HG03066 (cell line): ENCODE results near the gene BEST2.
"Not testable (repeated sequence)": the region's sequence is repeated elsewhere in the genome, so short reads cannot be mapped to it uniquely, and the experiment has no call there.

ENCODE experiments used
- ATAC-seq: cut with Tn5 transposase; IDR thresholded peaks from one replicate; pipeline ENCODE4 v1.9.1; 2021; ENCODE audit warnings: low read depth; ENCODE audit not compliant: unreplicated experiment

The BEST2 gene

DNA sequence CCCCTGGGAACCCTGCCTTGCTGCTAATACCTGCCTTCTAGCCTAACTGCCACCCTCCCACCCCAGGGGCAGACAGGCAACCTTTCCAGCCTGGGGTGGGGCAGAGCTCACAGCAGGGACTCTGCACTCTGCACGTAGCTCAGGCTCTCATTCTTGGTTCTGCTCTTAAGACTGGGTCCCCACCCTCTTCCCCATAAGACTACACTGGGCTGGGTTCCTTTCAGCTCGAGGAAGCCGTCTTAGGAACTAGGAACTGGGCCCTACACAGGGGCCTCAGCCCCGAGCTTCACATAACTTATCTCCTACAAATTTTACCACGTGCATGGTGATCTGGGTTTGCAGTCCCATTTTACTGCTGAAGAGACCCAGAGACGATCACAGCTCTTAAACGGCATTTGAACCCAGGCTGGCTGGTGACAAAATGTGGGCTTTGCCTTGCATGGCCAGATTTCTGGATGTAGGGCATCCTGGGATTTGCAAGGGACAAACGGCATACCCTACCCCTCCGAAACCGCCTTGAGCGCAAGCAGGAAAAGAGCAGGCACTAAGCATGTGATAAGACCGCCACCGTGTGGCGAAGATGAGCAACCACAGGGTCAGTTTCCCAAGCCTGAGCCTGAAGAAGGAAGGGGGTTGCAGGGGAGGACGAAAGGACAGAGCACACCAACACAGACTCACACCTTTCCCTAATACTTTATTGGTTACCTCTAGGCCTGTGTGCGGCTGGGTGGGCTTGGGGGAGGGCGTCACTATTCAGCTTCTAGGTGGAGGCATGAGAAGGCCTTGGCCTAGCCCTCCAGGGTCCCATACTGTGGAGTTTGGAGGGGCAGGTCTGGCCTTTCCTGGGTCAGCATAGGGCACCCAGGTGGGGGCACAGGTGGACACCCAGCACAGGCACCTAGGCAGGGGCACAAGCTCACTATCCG, 44.8 kb downstream of the BEST2 start:
- no peak for ATAC-seq

DNA sequence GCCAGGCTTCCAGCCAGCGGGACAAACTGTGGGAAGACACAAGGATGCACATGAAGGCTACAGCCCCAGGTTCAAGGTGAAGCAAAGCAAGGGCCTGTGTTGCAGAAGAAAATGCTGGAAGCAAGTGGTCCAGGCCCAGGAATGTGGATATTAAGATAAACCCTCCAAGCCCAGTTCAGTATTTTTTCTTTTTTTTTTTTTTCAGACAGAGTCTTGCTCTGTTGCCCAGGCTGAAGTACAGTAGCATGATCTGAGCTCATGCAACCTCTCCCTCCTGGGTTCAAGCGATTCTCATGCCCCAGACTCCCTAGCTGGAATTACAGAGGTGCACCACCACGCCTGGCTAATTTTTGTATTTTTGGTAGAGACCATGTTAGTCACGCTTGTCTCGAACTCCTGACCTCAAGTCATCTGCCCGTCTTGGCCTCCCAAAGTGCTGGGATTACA, 45.6 kb downstream of the BEST2 start:
- ATAC-seq = no peak

DNA sequence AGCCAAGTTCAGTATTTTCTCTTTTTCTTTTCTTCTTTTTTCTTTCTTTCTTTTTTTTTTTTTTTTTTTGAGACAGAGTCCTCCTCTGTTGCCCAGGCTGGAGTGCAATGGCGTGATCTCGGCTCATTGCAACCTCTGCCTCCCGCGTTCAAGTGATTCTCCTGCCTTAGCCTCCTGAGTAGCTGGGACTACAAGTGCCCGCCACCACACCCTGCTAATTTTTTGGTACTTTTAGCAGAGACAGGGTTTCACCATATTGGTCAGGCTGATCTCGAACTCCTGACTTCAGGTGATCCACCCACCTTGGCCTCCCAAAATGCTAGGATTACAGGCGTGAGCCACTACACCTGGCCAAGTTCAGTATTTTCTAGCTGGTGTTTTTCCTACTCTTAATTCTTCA, 46.0 kb downstream of the BEST2 start:
- ATAC-seq = not testable (repeated sequence)

DNA sequence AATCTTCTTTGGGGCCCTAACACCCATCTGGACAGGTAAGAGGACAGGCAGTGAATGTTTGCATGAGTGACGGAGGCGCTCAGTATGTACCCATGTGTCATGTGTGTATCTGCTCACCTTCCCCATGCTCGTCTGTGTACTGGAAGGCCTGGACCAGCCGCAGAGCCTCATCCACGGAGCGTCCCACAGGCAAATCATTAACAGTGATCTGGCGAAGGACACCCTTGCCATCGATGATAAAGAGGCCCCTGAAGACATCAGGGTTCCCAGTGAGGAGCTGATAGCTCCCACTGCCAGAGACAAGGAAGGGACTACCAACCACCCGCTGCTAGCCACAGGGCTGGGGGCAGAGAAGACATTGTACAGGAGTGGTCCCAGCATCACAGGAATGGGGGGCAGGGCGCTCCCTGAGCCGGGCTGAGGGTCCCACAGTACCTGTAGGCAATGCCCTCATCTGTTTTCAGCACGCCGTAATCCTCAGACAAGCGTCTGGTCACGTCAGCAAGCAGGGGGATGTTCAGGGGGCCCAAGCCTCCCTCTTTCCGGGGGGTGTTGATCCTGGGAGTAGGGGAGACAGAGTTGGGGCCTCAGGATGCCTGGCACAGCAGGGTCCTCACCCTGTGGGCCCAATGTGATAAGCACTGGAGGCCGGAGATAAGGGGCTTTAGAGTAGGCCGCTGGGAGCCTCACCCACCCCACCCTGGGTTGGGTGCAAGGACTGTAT, 48.3 kb downstream of the BEST2 start:
- no peak for ATAC-seq

DNA sequence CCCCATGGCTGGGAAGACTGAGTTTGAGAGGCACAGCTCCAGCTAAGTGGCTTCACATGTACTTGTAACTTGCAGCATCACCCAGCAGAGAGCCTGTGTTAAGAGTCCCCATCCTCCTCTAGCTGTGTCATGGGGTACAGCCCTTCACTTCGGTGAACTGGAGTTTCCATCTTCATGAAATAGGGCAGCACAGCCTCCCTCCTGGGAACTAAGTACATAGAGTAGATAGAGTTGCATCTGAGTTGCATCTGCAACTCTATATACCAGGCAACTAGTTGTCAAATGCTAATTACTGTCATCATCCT, 48.8 kb downstream of the BEST2 start:
- no peak for ATAC-seq

DNA sequence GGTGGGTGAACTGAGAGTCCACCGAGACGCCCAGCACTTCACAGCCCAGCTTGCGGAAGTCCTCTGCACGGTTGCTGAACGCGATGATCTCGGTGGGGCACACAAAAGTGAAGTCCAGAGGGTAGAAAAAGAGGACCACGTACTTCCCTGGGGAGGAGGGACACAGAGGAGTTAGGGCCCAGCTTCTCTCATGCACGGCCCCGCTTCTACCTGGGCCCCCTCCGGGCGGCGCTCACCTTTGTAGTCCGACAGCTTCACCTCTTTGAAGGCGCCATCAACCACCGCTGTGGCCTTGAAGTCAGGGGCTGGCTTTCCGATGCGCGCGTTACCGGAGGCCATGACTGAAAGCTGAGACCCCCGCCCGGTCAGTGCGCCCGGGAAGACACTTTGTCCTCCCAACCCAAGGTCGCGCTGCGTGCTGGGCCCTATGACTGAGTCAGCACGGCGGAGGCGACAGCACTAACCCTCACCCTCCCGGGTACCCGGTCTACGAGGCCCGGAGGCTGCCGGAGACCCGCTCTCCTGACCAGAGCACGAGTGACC, 49.4 kb downstream of the BEST2 start:
- ATAC-seq = no peak

DNA sequence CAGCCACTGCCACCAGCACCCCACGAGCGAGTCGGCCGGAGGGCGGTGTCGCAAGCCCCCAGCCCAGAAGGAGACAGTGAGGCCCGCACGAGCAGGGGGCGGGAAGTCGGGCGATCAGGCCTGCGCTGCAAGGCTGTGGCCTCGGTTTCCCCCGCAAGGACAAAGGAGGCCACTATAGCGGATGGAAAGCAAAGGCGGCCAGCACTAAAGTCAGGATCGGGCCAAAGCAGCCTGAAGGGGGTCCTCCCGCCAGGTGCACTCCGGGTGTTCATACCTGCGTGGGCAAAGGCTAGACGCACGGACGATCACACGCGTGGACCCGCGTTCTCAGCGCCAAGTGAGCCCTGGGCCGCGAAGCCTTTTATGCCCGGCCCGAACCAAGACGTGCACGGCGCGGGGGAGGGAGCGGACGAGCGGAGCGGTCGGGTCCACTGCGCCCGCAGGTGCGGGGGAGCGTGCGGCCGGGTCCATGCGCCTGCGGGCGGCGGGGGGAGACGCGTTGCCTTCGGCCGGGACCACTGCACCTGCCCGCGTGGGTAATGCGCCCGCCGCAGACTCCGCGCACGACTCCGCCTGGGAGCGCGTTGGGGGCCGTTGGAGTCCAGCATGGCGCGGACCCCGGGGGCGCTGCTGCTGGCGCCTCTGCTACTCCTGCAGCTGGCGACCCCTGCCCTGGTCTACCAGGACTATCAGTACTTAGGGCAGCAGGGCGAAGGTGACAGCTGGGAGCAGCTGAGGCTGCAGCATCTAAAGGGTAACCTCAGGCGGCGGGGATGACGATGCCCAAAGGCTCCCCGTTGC, 50.1 kb downstream of the BEST2 start, which contains the start of the genes PRDX2 and THSD8:
TSS of gene PRDX2 (minus strand) at position 335 of the 801 bp plus-strand sequence. CDS start 539 bp downstream, outside the sequence.
TSS of gene THSD8 (plus strand) at position 604 of the 801 bp plus-strand sequence. CDS start at position 607, 3 bp downstream.
- ATAC-seq = no peak

DNA sequence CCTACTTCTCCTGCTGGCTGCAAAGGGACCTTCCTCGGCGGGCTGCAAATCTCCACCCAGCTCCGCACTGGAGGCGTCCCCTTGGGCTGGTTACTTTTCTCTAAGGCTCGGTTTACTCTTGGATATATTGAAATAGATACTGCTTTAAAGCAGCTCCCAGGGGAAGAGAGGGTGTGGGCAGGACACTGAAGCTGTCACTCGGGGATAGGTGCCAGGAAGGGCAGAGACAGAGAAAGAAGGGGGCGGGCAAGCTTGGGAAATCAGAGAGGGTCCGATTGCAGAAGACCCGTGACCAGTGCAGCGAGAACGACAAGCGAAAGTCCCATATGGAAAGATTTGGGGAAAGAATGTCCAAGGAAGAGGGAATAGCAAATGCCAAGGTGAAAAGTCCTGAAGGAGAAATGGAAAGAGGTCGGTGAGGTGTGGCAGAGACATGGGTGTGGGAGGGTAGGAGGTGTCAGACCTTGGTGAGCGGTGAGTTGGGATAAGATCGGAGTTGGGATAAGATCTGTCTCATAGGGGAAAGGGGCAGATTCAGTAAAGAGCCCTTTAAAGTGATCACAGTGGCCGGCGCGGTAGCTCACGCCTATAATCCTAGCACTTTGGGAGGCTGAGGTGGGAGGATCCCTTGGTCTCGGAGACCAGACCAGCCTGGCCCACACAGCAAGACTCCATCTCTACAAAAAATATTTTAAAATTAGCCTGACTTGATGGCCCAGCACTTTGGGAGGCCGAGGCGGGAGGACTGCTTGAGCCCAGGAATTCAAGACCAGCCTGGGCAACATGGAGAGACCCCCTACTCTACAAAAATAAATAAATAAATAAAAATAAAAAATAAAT, 50.9 kb downstream of the BEST2 start:
- ATAC-seq = no peak

DNA sequence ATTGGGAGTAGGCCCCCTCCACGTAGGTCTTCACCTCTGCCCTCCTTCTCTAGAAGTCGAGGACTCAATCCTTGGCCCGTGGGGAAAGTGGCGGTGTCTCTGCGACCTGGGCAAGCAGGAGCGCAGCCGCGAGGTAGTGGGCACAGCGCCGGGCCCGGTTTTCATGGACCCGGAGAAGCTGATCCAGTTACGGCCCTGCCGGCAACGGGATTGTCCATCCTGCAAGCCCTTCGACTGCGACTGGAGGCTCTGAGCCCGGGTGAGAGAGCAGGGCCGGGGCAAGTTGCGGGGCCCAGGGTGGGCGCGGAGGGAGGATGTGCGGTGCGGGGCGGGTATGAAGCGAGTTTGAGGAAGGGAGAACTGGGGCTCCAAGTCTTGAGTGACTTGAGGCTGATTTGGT, 52.5 kb downstream of the BEST2 start:
- no peak for ATAC-seq

DNA sequence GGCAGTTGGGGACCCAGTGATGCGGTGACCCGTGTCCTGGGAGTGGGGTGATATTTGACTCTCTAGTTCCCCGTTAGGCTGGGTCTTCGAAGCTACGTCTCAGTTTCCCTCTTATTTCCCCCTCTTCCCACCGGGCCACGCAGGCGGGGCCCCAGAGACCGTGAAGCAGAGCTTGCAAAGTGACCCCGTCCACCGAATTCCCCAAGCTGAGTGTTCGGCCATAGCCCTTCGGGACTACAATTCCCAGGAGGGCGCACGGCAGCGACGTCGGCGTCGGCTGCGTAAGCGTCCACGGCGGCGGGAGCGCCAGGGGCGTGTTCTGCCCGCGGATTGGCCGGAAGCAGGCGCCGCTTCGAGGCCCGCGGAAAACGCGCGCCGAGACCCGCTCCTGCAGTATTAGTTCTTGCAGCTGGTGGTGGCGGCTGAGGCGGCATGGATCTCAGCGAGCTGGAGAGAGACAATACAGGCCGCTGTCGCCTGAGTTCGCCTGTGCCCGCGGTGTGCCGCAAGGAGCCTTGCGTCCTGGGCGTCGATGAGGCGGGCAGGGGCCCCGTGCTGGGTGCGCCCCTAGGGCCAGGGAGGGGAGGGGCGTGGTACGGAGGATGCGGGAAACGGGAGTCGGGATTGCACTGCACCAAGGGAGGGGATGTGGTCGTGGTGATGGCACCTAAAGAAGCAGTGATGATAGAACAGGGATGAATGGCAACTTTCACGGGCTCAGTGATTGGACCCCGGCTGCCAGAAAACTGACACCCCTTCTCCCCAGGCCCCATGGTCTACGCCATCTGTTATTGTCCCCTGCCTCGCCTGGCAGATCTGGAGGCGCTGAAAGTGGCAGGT, 54.9 kb downstream of the BEST2 start, which contains the start of gene RNASEH2A:
TSS of gene RNASEH2A (plus strand) at position 343 of the 840 bp plus-strand sequence. CDS start at position 433, 90 bp downstream.
- peak; percentile 67 for ATAC-seq
